SIG-M5 treated with dmso at 0.1 percent for 504 hours (cell line): ENCODE data around the gene CSAG2.

Experiments
- DNase-seq: peaks from one replicate; lab custom pipeline; 2025; ENCODE audit not compliant: unreplicated experiment; lab: John Stamatoyannopoulos, UW

Gene CSAG2

DNA sequence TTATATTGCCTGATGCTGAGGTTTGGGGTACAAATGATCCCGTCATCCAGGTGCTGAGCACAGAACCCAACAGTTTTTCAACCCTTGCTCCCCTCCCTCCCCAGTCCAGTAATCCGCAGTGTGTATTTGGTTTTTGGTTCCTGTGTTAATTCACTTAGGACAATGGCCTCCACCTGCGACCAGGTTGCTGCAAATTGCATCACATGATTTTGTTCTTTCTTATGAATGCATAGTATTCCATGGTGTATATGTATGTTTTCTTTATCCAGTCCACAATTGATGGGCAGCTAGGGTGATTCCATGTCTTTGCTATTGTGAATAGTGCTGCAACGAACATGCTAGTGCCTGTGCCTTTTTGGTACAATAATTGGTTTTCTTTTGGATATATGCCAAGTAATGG is 46.0 kb downstream of the CSAG2 start:
- DNase-seq, result no peak

DNA sequence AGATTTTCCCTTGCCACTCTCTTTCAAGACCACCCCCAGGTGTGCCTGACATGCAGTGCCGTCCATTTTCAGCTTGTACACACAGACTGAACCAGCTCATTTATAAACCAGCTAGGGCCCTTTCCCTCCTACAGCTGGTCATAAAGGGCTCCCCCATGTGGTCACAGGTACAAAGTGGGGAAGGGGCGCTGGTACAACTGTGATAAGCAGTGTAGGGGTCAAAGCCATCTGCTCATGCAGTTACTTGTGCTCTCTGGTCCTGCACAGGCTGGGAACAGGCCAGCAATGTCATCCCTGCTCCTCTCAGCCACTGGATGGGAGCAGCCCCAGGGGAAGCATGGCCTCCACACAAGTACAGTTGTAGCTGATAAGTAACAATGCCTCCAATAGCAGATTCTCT is 50.8 kb downstream of the CSAG2 start:
- DNase-seq, result no peak
